ENCODE results near the gene IL36B. TPM values are rescaled to one million over a fixed set of nuclear protein-coding genes. Genes with fewer than 3 reads are reported as not detected.
"Not testable (repeated sequence)": the region's sequence is repeated elsewhere in the genome, so short reads cannot be mapped to it uniquely, and the experiment has no call there.

The IL36B gene
- not detected in 2 replicates for total RNA-seq
- polyA plus RNA-seq, result not detected in 2 replicates

- no peaks in the 10 kb centered on the region for H3K27me3 ChIP-seq
- no peak within 1 kb of the TSS for H3K27ac ChIP-seq
- no peaks in the 10 kb centered on the region for H3K36me3 ChIP-seq
- H3K4me1 ChIP-seq (ENCODE audit: low read depth), result no peaks in the 10 kb centered on the region
- H3K9me3 ChIP-seq (ENCODE audit: low read depth), result no peaks in the 10 kb centered on the region
- H3K4me3 ChIP-seq, result no peak within 1 kb of the TSS
- TF ChIP-seq, protein P1, sequence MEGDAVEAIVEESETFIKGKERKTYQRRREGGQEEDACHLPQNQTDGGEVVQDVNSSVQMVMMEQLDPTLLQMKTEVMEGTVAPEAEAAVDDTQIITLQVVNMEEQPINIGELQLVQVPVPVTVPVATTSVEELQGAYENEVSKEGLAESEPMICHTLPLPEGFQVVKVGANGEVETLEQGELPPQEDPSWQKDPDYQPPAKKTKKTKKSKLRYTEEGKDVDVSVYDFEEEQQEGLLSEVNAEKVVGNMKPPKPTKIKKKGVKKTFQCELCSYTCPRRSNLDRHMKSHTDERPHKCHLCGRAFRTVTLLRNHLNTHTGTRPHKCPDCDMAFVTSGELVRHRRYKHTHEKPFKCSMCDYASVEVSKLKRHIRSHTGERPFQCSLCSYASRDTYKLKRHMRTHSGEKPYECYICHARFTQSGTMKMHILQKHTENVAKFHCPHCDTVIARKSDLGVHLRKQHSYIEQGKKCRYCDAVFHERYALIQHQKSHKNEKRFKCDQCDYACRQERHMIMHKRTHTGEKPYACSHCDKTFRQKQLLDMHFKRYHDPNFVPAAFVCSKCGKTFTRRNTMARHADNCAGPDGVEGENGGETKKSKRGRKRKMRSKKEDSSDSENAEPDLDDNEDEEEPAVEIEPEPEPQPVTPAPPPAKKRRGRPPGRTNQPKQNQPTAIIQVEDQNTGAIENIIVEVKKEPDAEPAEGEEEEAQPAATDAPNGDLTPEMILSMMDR (IDR thresholded peaks at IDR 0.05; ENCODE audit: low read depth, low read length), result no peak
- DNase-seq (ENCODE audit: low read depth in 1 of 2, low spot score in 1 of 2), result no peak
Observed at GRCh38 chr2:113052396-113052917, at the start of gene IL36B. IL36B (minus strand) TSS chr2:113052867.

- H3K4me3 ChIP-seq, result no peak overlapping the region
- TF ChIP-seq, protein P1 (IDR thresholded peaks at IDR 0.05; ENCODE audit: low read depth, low read length), result no peak
- no peaks in the 10 kb centered on the region for H3K4me1 ChIP-seq (ENCODE audit: low read depth)
- H3K9me3 ChIP-seq (ENCODE audit: low read depth), result no peaks in the 10 kb centered on the region
- H3K27me3 ChIP-seq, result no peaks in the 10 kb centered on the region
- no peak for DNase-seq (ENCODE audit: low read depth in 1 of 2, low spot score in 1 of 2)
- H3K36me3 ChIP-seq, result no peaks in the 10 kb centered on the region
- no peak overlapping the region for H3K27ac ChIP-seq
Observed at GRCh38 chr2:113102133-113102532, 49.5 kb upstream of the IL36B start.

- no peaks in the 10 kb centered on the region for H3K36me3 ChIP-seq
- TF ChIP-seq, protein P1 (IDR thresholded peaks at IDR 0.05; ENCODE audit: low read depth, low read length), result no peak
Observed at GRCh38 chr2:113098532-113098931, 45.9 kb upstream of the IL36B start.

DNA sequence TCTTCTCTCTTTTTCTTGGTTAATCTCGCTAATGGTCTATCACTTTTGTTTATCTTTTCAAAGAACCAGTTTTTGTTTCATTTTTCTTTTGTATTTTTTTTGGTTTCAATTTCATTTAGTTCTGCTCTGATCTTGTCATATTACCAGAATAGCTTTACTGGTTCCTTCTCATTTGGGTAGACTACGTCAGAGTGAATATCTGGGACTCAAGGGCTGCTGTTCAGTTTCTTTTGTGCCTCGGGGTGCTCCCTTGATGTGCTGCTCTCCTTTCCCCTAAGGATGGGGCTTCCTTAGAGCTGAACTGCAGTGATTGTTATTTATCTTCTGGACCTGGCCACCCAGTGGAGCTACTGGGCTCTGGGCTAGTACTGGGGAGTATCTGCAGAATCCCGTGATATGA is 45.4 kb upstream of the IL36B start:
- Histone ChIP-seq H3K27ac (no peak overlapping the region), H3K36me3 (no peaks in the 10 kb centered on the region), H3K4me1 (ENCODE audit: low read depth) (no peaks in the 10 kb centered on the region), H3K4me3 (no peak overlapping the region), H3K9me3 (ENCODE audit: low read depth) (no peaks in the 10 kb centered on the region), H3K27me3 (no peaks in the 10 kb centered on the region)
- no peak for DNase-seq (ENCODE audit: low read depth in 1 of 2, low spot score in 1 of 2)
- TF ChIP-seq, protein P1 (IDR thresholded peaks at IDR 0.05; ENCODE audit: low read depth, low read length), result no peak

More at GRCh38 chr2:113098532-113098931, 45.9 kb upstream of the IL36B start:
- H3K27me3 ChIP-seq, result no peaks in the 10 kb centered on the region
- no peak for DNase-seq (ENCODE audit: low read depth in 1 of 2, low spot score in 1 of 2)
- H3K4me1 ChIP-seq (ENCODE audit: low read depth), result no peaks in the 10 kb centered on the region
- no peaks in the 10 kb centered on the region for H3K9me3 ChIP-seq (ENCODE audit: low read depth)
- H3K4me3 ChIP-seq, result no peak overlapping the region
- no peak overlapping the region for H3K27ac ChIP-seq

DNA sequence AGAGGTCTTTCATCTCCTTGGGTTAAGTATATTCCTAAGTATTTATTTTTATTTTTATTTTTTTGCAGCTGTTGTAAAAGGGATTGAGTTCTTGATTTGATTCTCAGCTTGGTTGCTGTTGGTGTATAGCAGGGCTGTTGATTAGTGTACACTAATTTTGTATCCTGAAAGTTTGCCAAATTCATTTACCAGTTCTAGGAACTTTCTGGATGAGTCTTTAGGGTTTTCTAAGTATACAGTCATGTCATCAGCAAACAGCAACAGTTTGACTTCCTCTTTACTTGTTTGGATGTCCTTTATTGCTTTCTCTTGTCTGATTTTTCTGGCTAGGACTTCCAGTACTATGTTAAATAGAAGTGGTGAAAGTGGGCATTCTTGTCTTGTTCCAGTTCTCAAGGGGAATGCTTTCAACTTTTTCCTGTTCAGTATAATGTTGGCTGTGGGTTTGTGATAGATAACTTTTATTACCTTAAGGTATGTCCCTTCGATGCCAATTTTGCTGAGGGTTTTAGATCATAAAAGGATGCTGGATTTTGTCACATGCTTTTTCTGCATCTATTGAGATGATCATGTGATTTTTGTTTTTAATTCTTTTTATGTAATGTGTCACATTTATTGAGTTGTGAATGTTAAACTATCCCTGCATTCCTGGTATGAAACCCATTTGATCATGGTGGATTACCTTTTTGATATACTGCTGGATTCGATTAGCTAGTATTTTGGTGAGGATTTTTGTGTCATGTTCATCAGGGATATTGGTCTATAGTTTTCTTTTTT is 44.4 kb upstream of the IL36B start:
- not testable (repeated sequence) for H3K4me3 ChIP-seq; H3K4me1 ChIP-seq (ENCODE audit: low read depth); H3K27ac ChIP-seq; DNase-seq (ENCODE audit: low read depth in 1 of 2, low spot score in 1 of 2); H3K36me3 ChIP-seq; H3K27me3 ChIP-seq; H3K9me3 ChIP-seq (ENCODE audit: low read depth)

- H3K36me3 ChIP-seq; H3K4me1 ChIP-seq (ENCODE audit: low read depth): not testable (repeated sequence)
Observed at GRCh38 chr2:113096306-113096705, 43.6 kb upstream of the IL36B start.

More at GRCh38 chr2:113096306-113096705, 43.6 kb upstream of the IL36B start:
- H3K4me3 ChIP-seq; H3K9me3 ChIP-seq (ENCODE audit: low read depth); H3K27me3 ChIP-seq; DNase-seq (ENCODE audit: low read depth in 1 of 2, low spot score in 1 of 2); H3K27ac ChIP-seq: not testable (repeated sequence)
